Measurements from ENCODE around the gene HOXD13. TPM values are rescaled to one million over a fixed set of nuclear protein-coding genes. Genes with fewer than 3 reads are reported as not detected.

HOXD13 gene
- total and polyA plus RNA-seq, 2 experiments from 2014 or later, result not detected

GRCh38 chr2:176140513-176141317, 48.2 kb downstream of the HOXD13 start:
- Histone ChIP-seq H3K36me3 (ENCODE audit: insufficient read depth) (no peaks in the 10 kb centered on the region), H3K27ac (ENCODE audit: low read depth) (no peak overlapping the region), H3K27me3 (ENCODE audit: insufficient read depth) (peaks cover 100% of the 10 kb centered on the region), H3F3A (replicated peaks; ENCODE audit: low read depth) (peaks cover 31% of the 10 kb centered on the region), H4K20me1 (replicated peaks; ENCODE audit: insufficient read depth) (peaks cover 32% of the 10 kb centered on the region), H3K4me1 (ENCODE audit: insufficient read depth) (peaks cover 19% of the 10 kb centered on the region), H3K4me2 (peak overlapping the region; percentile 81), H3K4me3 (peak overlapping the region; percentile 64), H3K79me2 (replicated peaks; ENCODE audit: insufficient read depth) (no peaks in the 10 kb centered on the region), H2AFZ (peak overlapping the region; percentile 97), H3K9me2 (ENCODE audit: insufficient read depth) (no peaks in the 10 kb centered on the region)
- H3K4me3 Mint-ChIP-seq, result peak overlapping the region; percentile 62
- no peaks in the 10 kb centered on the region; the same call in 2 of the 3 replicates for H3K36me3 Mint-ChIP-seq (ENCODE audit: low read depth)
- H3K27ac Mint-ChIP-seq, result no peak overlapping the region
- ATAC-seq (peak; percentile 81), DNase-seq (ENCODE audit: low spot score) (peak; percentile 87)
- H3K9me3 Mint-ChIP-seq, result peaks cover 3% of the 10 kb centered on the region; the same call in 1 of the 3 replicates
- TF ChIP-seq, protein P1, sequence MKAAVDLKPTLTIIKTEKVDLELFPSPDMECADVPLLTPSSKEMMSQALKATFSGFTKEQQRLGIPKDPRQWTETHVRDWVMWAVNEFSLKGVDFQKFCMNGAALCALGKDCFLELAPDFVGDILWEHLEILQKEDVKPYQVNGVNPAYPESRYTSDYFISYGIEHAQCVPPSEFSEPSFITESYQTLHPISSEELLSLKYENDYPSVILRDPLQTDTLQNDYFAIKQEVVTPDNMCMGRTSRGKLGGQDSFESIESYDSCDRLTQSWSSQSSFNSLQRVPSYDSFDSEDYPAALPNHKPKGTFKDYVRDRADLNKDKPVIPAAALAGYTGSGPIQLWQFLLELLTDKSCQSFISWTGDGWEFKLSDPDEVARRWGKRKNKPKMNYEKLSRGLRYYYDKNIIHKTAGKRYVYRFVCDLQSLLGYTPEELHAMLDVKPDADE (IDR thresholded peaks at IDR 0.05), result peak; percentile 62; the same call in 1 of the 2 replicates
- TF ChIP-seq, protein P2, sequence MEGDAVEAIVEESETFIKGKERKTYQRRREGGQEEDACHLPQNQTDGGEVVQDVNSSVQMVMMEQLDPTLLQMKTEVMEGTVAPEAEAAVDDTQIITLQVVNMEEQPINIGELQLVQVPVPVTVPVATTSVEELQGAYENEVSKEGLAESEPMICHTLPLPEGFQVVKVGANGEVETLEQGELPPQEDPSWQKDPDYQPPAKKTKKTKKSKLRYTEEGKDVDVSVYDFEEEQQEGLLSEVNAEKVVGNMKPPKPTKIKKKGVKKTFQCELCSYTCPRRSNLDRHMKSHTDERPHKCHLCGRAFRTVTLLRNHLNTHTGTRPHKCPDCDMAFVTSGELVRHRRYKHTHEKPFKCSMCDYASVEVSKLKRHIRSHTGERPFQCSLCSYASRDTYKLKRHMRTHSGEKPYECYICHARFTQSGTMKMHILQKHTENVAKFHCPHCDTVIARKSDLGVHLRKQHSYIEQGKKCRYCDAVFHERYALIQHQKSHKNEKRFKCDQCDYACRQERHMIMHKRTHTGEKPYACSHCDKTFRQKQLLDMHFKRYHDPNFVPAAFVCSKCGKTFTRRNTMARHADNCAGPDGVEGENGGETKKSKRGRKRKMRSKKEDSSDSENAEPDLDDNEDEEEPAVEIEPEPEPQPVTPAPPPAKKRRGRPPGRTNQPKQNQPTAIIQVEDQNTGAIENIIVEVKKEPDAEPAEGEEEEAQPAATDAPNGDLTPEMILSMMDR (conservative IDR thresholded peaks at IDR 0.05; ENCODE audit: low read depth in 2 of 2), result peak; percentile 75 to 93
- TF ChIP-seq EZH2 (IDR thresholded peaks at IDR 0.05; ENCODE audit: low read depth, unreplicated experiment) (peak; percentile 25), STAT1 (IDR thresholded peaks at IDR 0.05; ENCODE audit: unreplicated experiment) (no peak)
- H3K4me1 Mint-ChIP-seq, result peaks cover 14% of the 10 kb centered on the region
- peaks cover 98% of the 10 kb centered on the region for H3K27me3 Mint-ChIP-seq (ENCODE audit: insufficient read depth, low read depth, poor library complexity)

DNA sequence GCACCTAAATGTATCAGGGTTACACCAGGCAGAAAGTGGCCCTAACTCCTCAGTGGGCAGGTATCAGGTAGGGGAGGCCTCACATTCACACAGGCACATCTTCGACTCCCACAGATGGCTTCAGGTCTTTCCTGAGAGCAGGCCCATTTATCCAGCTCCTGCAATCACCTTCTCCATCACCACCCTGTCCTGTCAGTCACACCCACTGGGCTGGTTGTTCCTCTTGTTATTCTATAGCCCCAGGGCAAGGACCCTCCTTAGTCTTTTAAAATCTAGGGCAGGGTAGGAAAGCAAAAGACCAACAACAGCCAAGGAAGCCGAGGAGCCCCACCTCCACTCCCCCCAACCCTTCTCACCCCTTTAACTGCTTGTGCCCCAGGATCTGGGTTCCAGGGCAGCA, 49.8 kb downstream of the HOXD13 start:
- no peak overlapping the region for H3K27ac Mint-ChIP-seq
- H3K79me2 ChIP-seq (replicated peaks; ENCODE audit: insufficient read depth), result no peaks in the 10 kb centered on the region
- H3K27me3 Mint-ChIP-seq (ENCODE audit: insufficient read depth, low read depth, poor library complexity), result peaks cover 100% of the 10 kb centered on the region
- H3K4me2 ChIP-seq, result no peak overlapping the region
- no peaks in the 10 kb centered on the region for H3K36me3 ChIP-seq (ENCODE audit: insufficient read depth)
- TF ChIP-seq NANOG (IDR thresholded peaks at IDR 0.05; ENCODE audit: borderline replicate concordance), result no peak
- peaks cover 100% of the 10 kb centered on the region for H3K27me3 ChIP-seq (ENCODE audit: insufficient read depth)
- no peaks in the 10 kb centered on the region for H3K9me2 ChIP-seq (ENCODE audit: insufficient read depth)
- no peak overlapping the region for H3K4me3 ChIP-seq
- H3F3A ChIP-seq (replicated peaks; ENCODE audit: low read depth), result peaks cover 31% of the 10 kb centered on the region
- no peak overlapping the region for H3K27ac ChIP-seq (ENCODE audit: low read depth)
- H4K20me1 ChIP-seq (replicated peaks; ENCODE audit: insufficient read depth), result peaks cover 44% of the 10 kb centered on the region
- H3K9me3 Mint-ChIP-seq, result peaks cover 3% of the 10 kb centered on the region; the same call in 1 of the 3 replicates
- DNase-seq (ENCODE audit: low spot score) (no peak), ATAC-seq (no peak)
- no peak overlapping the region for H2AFZ ChIP-seq
- peaks cover 14% of the 10 kb centered on the region for H3K4me1 Mint-ChIP-seq
- H3K36me3 Mint-ChIP-seq (ENCODE audit: low read depth), result no peaks in the 10 kb centered on the region
- H3K4me1 ChIP-seq (ENCODE audit: insufficient read depth), result peaks cover 11% of the 10 kb centered on the region; the same call in 1 of the 2 replicates
- no peak overlapping the region for H3K4me3 Mint-ChIP-seq

Other genes with a start within 250 kb of the HOXD13 start
- gene LNPK, start 90.5 kb upstream of the HOXD13 start, total RNA-seq (2014; rRNA removed; shearing (Covaris generic)), result 6.1 and 8.1 TPM in 2 replicates
- gene LNPK, start 90.5 kb upstream of the HOXD13 start, polyA plus RNA-seq (2016; fragmentation: Nextera tagmentation; extraction: Ambion mirVana), result 5.2 and 5.4 TPM in 2 replicates
- gene EVX2, start 8.8 kb upstream of the HOXD13 start, total RNA-seq (2014; rRNA removed; shearing (Covaris generic)), result 0.03 and 0.04 TPM in 2 replicates
- not detected in 2 replicates for gene EVX2, start 8.8 kb upstream of the HOXD13 start, polyA plus RNA-seq (2016; fragmentation: Nextera tagmentation; extraction: Ambion mirVana)
- gene HOXD12, start 7.1 kb downstream of the HOXD13 start, total RNA-seq (2014; rRNA removed; shearing (Covaris generic)), result not detected in 2 replicates
- not detected in 2 replicates for gene HOXD12, start 7.1 kb downstream of the HOXD13 start, polyA plus RNA-seq (2016; fragmentation: Nextera tagmentation; extraction: Ambion mirVana)
- not detected in 2 replicates for gene HOXD11, start 14.6 kb downstream of the HOXD13 start, total RNA-seq (2014; rRNA removed; shearing (Covaris generic))
- gene HOXD11, start 14.6 kb downstream of the HOXD13 start, polyA plus RNA-seq (2016; fragmentation: Nextera tagmentation; extraction: Ambion mirVana), result not detected in 2 replicates
- not detected in 2 replicates for gene HOXD10, start 24.1 kb downstream of the HOXD13 start, total RNA-seq (2014; rRNA removed; shearing (Covaris generic))
- gene HOXD10, start 24.1 kb downstream of the HOXD13 start, polyA plus RNA-seq (2016; fragmentation: Nextera tagmentation; extraction: Ambion mirVana), result not detected in 2 replicates
- gene HOXD9, start 30.0 kb downstream of the HOXD13 start, total RNA-seq (2014; rRNA removed; shearing (Covaris generic)), result not detected in 2 replicates
- not detected in 2 replicates for gene HOXD9, start 30.0 kb downstream of the HOXD13 start, polyA plus RNA-seq (2016; fragmentation: Nextera tagmentation; extraction: Ambion mirVana)
- not detected in 2 replicates for gene HOXD8, start 37.0 kb downstream of the HOXD13 start, total RNA-seq (2014; rRNA removed; shearing (Covaris generic))
- not detected in 2 replicates for gene HOXD8, start 37.0 kb downstream of the HOXD13 start, polyA plus RNA-seq (2016; fragmentation: Nextera tagmentation; extraction: Ambion mirVana)
- gene HOXD4, start 58.8 kb downstream of the HOXD13 start, total RNA-seq (2014; rRNA removed; shearing (Covaris generic)), result not detected in 2 replicates
- gene HOXD4, start 58.8 kb downstream of the HOXD13 start, polyA plus RNA-seq (2016; fragmentation: Nextera tagmentation; extraction: Ambion mirVana), result not detected in 2 replicates
- not detected in 2 replicates for gene HOXD3, start 64.6 kb downstream of the HOXD13 start, total RNA-seq (2014; rRNA removed; shearing (Covaris generic))
- not detected in 2 replicates for gene HOXD3, start 64.6 kb downstream of the HOXD13 start, polyA plus RNA-seq (2016; fragmentation: Nextera tagmentation; extraction: Ambion mirVana)
- 0.39 TPM in 1 of 2 replicates, not detected in the other for gene HOXD1, start 95.9 kb downstream of the HOXD13 start, total RNA-seq (2014; rRNA removed; shearing (Covaris generic))
- gene HOXD1, start 95.9 kb downstream of the HOXD13 start, polyA plus RNA-seq (2016; fragmentation: Nextera tagmentation; extraction: Ambion mirVana), result not detected in 2 replicates
- 37.5 and 51.8 TPM in 2 replicates for gene MTX2, start 176.7 kb downstream of the HOXD13 start, total RNA-seq (2014; rRNA removed; shearing (Covaris generic))
- 81.7 and 93.4 TPM in 2 replicates for gene MTX2, start 176.7 kb downstream of the HOXD13 start, polyA plus RNA-seq (2016; fragmentation: Nextera tagmentation; extraction: Ambion mirVana)